HEK293 (cell line): ENCODE data around the gene C16orf95.

Experiments
- CTCF ChIA-PET: fragments of 350-600 bp; formaldehyde crosslinking; extraction: SDS; loops from one replicate; lab custom pipeline; 2021; ENCODE audit warnings: antibody characterized with exemption; lab: Yijun Ruan, JAX
- POLR2A ChIA-PET: fragments of 300-600 bp; formaldehyde crosslinking; extraction: SDS; loops from one replicate; lab custom pipeline; 2020; ENCODE audit warnings: antibody characterized with exemption, inconsistent platforms; lab: Yijun Ruan, JAX
- H3K27ac ChIP-seq: fragments of 200-500 bp; sonication (Bioruptor generic); 2 replicates; pipeline ENCODE4 v1.5.1; 2014; ENCODE audit warnings: low read depth, low read length, control low read depth, inconsistent platforms; ENCODE audit errors: extremely low read depth
- H3K36me3 ChIP-seq, 2 experiments: fragments of 200-500 bp in 1 of 2; sonication (Bioruptor generic) in 1 of 2; 1 replicate in 1 of 2; 2 replicates in 1 of 2; pipeline ENCODE4 v1.5.1; 2014 to 2017; ENCODE audit warnings: inconsistent platforms in 2 of 2, low read length in 2 of 2; ENCODE audit not compliant: control insufficient read depth in 2 of 2, insufficient read depth in 1 of 2
- H3K4me1 ChIP-seq: fragments of 200-500 bp; sonication (Bioruptor generic); 2 replicates; pipeline ENCODE4 v1.5.1; 2014; ENCODE audit warnings: mild to moderate bottlenecking, low read length, inconsistent platforms; ENCODE audit not compliant: control insufficient read depth, insufficient read depth
- H3K4me3 ChIP-seq: 2 replicates; pipeline ENCODE4 v1.5.1; 2011; ENCODE audit warnings: low read depth, mild to moderate bottlenecking, control low read depth, low read length, moderate library complexity
- H3K9me3 ChIP-seq: fragments of 200-500 bp; sonication (Bioruptor generic); 2 replicates; pipeline ENCODE4 v1.5.1; 2014; ENCODE audit warnings: low read depth, low read length, inconsistent platforms; ENCODE audit not compliant: control insufficient read depth, insufficient read depth
- ZNF23 ChIP-seq: fragments of 450-650 bp; formaldehyde crosslinking; IDR thresholded peaks from 2 replicates; pipeline ENCODE4 v1.5.1; 2016; ENCODE audit warnings: missing biosample characterization, missing genetic modification characterization, borderline replicate concordance
- ZNF239 ChIP-seq: fragments of 450-650 bp; formaldehyde crosslinking; IDR thresholded peaks from 2 replicates; pipeline ENCODE4 v1.5.1; 2016; ENCODE audit warnings: missing biosample characterization, missing genetic modification characterization
- ZNF354C ChIP-seq: fragments of 450-650 bp; formaldehyde crosslinking; IDR thresholded peaks from 2 replicates; pipeline ENCODE4 v1.5.1; 2016; ENCODE audit warnings: missing biosample characterization, missing genetic modification characterization, low read depth, borderline replicate concordance
- ZNF366 ChIP-seq: fragments of 450-650 bp; formaldehyde crosslinking; conservative IDR thresholded peaks from 2 replicates; pipeline ENCODE4 v1.5.1; 2016; ENCODE audit warnings: missing biosample characterization, missing genetic modification characterization
- ZNF416 ChIP-seq: fragments of 450-650 bp; formaldehyde crosslinking; IDR thresholded peaks from 2 replicates; pipeline ENCODE4 v1.5.1; 2016; ENCODE audit warnings: missing biosample characterization, missing genetic modification characterization
- ZNF433 ChIP-seq: fragments of 450-650 bp; formaldehyde crosslinking; IDR thresholded peaks from 2 replicates; pipeline ENCODE4 v1.5.1; 2016; ENCODE audit warnings: missing biosample characterization, missing genetic modification characterization, low read depth
- ZNF473 ChIP-seq: fragments of 450-650 bp; formaldehyde crosslinking; IDR thresholded peaks from 2 replicates; pipeline ENCODE4 v1.5.1; 2017; ENCODE audit warnings: missing biosample characterization, missing genetic modification characterization
- ZNF626 ChIP-seq: fragments of 450-650 bp; sonication (Bioruptor Pico); formaldehyde crosslinking; IDR thresholded peaks from 2 replicates; pipeline ENCODE4 v1.5.1; 2018; ENCODE audit warnings: missing biosample characterization, missing genetic modification characterization, inconsistent platforms
- ZNF629 ChIP-seq: fragments of 450-650 bp; formaldehyde crosslinking; IDR thresholded peaks from 2 replicates; pipeline ENCODE4 v1.5.1; 2017; ENCODE audit warnings: missing biosample characterization, missing genetic modification characterization
- ZNF660 ChIP-seq: fragments of 450-650 bp; IDR thresholded peaks from 2 replicates; pipeline ENCODE4 v1.5.1; 2018; ENCODE audit warnings: missing biosample characterization, mild to moderate bottlenecking, missing genetic modification characterization
- ZSCAN30 ChIP-seq: fragments of 450-650 bp; IDR thresholded peaks from 2 replicates; pipeline ENCODE4 v1.5.1; 2018; ENCODE audit warnings: missing biosample characterization, mild to moderate bottlenecking, missing genetic modification characterization, moderate library complexity
- TF ChIP-seq, protein P1 (sequence below): fragments of 450-650 bp; formaldehyde crosslinking; IDR thresholded peaks from 2 replicates; pipeline ENCODE4 v1.5.1; 2016; ENCODE audit warnings: missing biosample characterization, missing genetic modification characterization, low read depth
- TF ChIP-seq, protein P2 (sequence below): fragments of 450-650 bp; formaldehyde crosslinking; IDR thresholded peaks from 2 replicates; pipeline ENCODE4 v1.5.1; 2016; ENCODE audit warnings: missing biosample characterization, missing genetic modification characterization
- TF ChIP-seq, protein P3 (sequence below): fragments of 450-650 bp; formaldehyde crosslinking; IDR thresholded peaks from 2 replicates; pipeline ENCODE4 v1.5.1; 2016; ENCODE audit warnings: missing biosample characterization, missing genetic modification characterization
- TF ChIP-seq, protein P4 (sequence below): fragments of 450-650 bp; formaldehyde crosslinking; IDR thresholded peaks from 2 replicates; pipeline ENCODE4 v1.5.1; 2017; ENCODE audit warnings: missing biosample characterization, missing genetic modification characterization
- TF ChIP-seq, protein P5 (sequence below): fragments of 450-650 bp; formaldehyde crosslinking; IDR thresholded peaks from 2 replicates; pipeline ENCODE4 v1.5.1; 2016; ENCODE audit warnings: missing biosample characterization, missing genetic modification characterization
- TF ChIP-seq, protein P6 (sequence below): fragments of 450-650 bp; formaldehyde crosslinking; IDR thresholded peaks from 2 replicates; pipeline ENCODE4 v1.5.1; 2017; ENCODE audit warnings: missing biosample characterization, mild to moderate bottlenecking, missing genetic modification characterization, moderate library complexity
- TF ChIP-seq, protein P7 (sequence below): fragments of 450-650 bp; formaldehyde crosslinking; IDR thresholded peaks from 2 replicates; pipeline ENCODE4 v1.5.1; 2017; ENCODE audit warnings: missing biosample characterization, missing genetic modification characterization
- TF ChIP-seq, protein P8 (sequence below): fragments of 450-650 bp; formaldehyde crosslinking; IDR thresholded peaks from 2 replicates; pipeline ENCODE4 v1.5.1; 2016; ENCODE audit warnings: missing biosample characterization, missing genetic modification characterization

C16orf95 gene

DNA sequence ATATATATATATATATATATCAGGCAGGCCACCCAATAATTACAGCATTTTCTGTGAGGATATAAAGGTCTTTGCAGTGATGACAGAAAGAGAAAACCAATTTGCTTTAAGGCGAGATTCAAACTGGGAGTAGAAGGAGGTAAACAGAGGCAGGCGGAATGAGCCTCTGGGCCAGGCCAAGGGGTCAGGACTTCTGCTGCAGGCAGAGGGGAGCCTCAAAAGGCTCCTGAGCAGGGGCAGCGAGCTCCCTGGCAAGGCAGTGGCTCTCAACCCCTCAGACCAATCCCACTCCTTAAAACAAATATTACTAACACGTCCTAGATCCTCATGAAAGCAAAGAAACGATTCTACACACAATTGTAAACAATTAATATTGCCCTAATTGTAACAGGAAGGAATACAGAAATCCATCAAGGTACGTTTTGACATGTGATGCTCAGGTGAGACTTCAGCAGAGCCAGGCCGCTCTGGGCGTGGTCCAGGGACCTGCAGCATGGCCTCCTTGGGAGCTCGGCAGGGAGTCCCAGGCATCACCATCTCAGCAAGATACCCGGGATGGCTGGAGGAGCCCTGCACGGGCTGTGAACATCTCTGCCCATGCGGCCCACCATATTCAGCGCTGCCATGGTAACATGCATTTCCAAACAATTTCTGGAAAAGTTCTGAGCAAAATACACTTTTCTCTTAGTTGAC is 48.0 kb upstream of the C16orf95 start (continued):
- TF ChIP-seq, protein P1, sequence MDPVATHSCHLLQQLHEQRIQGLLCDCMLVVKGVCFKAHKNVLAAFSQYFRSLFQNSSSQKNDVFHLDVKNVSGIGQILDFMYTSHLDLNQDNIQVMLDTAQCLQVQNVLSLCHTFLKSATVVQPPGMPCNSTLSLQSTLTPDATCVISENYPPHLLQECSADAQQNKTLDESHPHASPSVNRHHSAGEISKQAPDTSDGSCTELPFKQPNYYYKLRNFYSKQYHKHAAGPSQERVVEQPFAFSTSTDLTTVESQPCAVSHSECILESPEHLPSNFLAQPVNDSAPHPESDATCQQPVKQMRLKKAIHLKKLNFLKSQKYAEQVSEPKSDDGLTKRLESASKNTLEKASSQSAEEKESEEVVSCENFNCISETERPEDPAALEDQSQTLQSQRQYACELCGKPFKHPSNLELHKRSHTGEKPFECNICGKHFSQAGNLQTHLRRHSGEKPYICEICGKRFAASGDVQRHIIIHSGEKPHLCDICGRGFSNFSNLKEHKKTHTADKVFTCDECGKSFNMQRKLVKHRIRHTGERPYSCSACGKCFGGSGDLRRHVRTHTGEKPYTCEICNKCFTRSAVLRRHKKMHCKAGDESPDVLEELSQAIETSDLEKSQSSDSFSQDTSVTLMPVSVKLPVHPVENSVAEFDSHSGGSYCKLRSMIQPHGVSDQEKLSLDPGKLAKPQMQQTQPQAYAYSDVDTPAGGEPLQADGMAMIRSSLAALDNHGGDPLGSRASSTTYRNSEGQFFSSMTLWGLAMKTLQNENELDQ (tag by site-specific recombination) = no peak
- TF ChIP-seq, protein P2, sequence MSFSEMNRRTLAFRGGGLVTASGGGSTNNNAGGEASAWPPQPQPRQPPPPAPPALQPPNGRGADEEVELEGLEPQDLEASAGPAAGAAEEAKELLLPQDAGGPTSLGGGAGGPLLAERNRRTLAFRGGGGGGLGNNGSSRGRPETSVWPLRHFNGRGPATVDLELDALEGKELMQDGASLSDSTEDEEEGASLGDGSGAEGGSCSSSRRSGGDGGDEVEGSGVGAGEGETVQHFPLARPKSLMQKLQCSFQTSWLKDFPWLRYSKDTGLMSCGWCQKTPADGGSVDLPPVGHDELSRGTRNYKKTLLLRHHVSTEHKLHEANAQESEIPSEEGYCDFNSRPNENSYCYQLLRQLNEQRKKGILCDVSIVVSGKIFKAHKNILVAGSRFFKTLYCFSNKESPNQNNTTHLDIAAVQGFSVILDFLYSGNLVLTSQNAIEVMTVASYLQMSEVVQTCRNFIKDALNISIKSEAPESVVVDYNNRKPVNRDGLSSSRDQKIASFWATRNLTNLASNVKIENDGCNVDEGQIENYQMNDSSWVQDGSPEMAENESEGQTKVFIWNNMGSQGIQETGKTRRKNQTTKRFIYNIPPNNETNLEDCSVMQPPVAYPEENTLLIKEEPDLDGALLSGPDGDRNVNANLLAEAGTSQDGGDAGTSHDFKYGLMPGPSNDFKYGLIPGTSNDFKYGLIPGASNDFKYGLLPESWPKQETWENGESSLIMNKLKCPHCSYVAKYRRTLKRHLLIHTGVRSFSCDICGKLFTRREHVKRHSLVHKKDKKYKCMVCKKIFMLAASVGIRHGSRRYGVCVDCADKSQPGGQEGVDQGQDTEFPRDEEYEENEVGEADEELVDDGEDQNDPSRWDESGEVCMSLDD = no peak
- TF ChIP-seq ZNF416 (no peak), ZNF629 (tag by site-specific recombination) (no peak), ZNF626 (tag by site-specific recombination) (no peak), ZNF366 (tag by site-specific recombination) (no peak)
- TF ChIP-seq, protein P3, sequence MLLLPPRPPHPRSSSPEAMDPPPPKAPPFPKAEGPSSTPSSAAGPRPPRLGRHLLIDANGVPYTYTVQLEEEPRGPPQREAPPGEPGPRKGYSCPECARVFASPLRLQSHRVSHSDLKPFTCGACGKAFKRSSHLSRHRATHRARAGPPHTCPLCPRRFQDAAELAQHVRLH (tag by site-specific recombination) = no peak
- TF ChIP-seq, protein P4, sequence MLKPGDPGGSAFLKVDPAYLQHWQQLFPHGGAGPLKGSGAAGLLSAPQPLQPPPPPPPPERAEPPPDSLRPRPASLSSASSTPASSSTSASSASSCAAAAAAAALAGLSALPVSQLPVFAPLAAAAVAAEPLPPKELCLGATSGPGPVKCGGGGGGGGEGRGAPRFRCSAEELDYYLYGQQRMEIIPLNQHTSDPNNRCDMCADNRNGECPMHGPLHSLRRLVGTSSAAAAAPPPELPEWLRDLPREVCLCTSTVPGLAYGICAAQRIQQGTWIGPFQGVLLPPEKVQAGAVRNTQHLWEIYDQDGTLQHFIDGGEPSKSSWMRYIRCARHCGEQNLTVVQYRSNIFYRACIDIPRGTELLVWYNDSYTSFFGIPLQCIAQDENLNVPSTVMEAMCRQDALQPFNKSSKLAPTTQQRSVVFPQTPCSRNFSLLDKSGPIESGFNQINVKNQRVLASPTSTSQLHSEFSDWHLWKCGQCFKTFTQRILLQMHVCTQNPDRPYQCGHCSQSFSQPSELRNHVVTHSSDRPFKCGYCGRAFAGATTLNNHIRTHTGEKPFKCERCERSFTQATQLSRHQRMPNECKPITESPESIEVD (tag by site-specific recombination) = no peak
- TF ChIP-seq, all 188 proteins: peak for 0

DNA sequence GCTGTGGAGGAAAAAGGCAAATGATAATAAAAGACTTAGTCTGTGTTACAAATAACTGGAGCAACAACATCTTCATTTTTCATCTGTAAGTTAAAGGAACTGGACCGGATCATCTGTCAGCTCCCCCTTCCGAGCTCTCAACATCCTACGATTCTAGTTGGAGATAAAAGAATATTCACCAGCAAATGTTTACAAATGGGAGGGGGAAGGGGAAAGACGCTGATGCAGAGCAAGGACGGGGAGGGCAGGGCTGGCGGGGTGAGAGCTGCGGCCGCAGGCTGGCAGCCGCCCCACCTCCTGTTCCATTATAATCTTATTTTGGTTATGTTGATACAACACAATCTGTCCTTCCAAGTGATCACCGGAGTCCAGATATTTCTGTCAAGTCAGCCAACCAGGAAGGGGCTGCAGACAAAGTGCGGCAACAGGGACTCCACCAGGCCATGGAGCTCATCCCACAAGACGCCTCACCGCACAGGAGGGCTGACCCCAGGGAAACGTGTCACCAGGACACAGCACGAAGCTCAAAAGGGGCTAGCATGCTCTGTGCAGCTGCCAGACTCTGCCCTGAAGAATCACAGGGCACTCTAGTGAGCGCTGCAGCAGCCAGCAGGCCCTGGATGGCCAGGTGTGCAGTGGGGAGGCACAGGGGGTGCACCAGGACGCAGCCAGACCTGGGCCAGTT is 46.7 kb upstream of the C16orf95 start:
- POLR2A ChIA-PET = no interaction called here
- CTCF ChIA-PET = interaction anchor here (0.7 kb wide), 1 partner anchor 299 kb away, joined by 3 read pairs; no protein-coding TSS in a partner anchor
- H3K4me3 ChIP-seq = no peak overlapping the region
- H3K4me1 ChIP-seq = peaks cover 8% of the 10 kb centered on the region; the same call in 1 of the 2 replicates
- peaks cover 0 to 35% of the 10 kb centered on the region in 2 experiments; a peak in 1 of 3 replicates for H3K36me3 ChIP-seq
- no peaks in the 10 kb centered on the region for H3K9me3 ChIP-seq
- H3K27ac ChIP-seq = no peak overlapping the region
- TF ChIP-seq ZNF23 (tag by site-specific recombination) (no peak), ZNF433 (tag by site-specific recombination) (no peak), ZNF354C (tag by site-specific recombination) (no peak), ZNF660 (tag by site-specific recombination) (no peak), ZNF239 (tag by site-specific recombination) (no peak), ZSCAN30 (tag by site-specific recombination) (no peak), ZNF473 (tag by site-specific recombination) (no peak)
- TF ChIP-seq, protein P5, sequence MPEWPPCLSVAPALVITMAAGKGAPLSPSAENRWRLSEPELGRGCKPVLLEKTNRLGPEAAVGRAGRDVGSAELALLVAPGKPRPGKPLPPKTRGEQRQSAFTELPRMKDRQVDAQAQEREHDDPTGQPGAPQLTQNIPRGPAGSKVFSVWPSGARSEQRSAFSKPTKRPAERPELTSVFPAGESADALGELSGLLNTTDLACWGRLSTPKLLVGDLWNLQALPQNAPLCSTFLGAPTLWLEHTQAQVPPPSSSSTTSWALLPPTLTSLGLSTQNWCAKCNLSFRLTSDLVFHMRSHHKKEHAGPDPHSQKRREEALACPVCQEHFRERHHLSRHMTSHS = no peak
- TF ChIP-seq, protein P6, sequence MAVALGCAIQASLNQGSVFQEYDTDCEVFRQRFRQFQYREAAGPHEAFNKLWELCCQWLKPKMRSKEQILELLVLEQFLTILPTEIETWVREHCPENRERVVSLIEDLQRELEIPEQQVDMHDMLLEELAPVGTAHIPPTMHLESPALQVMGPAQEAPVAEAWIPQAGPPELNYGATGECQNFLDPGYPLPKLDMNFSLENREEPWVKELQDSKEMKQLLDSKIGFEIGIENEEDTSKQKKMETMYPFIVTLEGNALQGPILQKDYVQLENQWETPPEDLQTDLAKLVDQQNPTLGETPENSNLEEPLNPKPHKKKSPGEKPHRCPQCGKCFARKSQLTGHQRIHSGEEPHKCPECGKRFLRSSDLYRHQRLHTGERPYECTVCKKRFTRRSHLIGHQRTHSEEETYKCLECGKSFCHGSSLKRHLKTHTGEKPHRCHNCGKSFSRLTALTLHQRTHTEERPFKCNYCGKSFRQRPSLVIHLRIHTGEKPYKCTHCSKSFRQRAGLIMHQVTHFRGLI (tag by site-specific recombination) = no peak
- TF ChIP-seq, protein P7, sequence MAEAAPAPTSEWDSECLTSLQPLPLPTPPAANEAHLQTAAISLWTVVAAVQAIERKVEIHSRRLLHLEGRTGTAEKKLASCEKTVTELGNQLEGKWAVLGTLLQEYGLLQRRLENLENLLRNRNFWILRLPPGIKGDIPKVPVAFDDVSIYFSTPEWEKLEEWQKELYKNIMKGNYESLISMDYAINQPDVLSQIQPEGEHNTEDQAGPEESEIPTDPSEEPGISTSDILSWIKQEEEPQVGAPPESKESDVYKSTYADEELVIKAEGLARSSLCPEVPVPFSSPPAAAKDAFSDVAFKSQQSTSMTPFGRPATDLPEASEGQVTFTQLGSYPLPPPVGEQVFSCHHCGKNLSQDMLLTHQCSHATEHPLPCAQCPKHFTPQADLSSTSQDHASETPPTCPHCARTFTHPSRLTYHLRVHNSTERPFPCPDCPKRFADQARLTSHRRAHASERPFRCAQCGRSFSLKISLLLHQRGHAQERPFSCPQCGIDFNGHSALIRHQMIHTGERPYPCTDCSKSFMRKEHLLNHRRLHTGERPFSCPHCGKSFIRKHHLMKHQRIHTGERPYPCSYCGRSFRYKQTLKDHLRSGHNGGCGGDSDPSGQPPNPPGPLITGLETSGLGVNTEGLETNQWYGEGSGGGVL (tag by site-specific recombination) = no peak
- TF ChIP-seq, protein P8, sequence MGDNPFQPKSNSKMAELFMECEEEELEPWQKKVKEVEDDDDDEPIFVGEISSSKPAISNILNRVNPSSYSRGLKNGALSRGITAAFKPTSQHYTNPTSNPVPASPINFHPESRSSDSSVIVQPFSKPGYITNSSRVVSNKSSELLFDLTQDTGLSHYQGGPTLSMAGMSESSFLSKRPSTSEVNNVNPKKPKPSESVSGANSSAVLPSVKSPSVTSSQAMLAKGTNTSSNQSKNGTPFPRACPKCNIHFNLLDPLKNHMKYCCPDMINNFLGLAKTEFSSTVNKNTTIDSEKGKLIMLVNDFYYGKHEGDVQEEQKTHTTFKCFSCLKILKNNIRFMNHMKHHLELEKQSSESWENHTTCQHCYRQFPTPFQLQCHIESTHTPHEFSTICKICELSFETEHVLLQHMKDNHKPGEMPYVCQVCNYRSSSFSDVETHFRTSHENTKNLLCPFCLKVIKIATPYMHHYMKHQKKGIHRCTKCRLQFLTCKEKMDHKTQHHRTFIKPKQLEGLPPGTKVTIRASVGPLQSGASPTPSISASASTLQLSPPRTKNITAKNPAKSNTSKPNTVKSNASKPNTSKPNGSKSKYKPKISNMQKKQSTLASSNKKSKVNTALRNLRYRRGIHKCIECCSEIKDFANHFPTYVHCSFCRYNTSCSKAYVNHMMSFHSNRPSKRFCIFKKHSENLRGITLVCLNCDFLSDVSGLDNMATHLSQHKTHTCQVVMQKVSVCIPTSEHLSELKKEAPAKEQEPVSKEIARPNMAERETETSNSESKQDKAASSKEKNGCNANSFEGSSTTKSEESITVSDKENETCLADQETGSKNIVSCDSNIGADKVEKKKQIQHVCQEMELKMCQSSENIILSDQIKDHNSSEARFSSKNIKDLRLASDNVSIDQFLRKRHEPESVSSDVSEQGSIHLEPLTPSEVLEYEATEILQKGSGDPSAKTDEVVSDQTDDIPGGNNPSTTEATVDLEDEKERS = no peak
